HG03565 (cell line): ENCODE measurements around the gene PCP2.

Experiments used
- ATAC-seq: cut with Tn5 transposase; IDR thresholded peaks from one replicate; pipeline ENCODE4 v1.9.1; 2021; ENCODE audit warnings: mild to moderate bottlenecking, moderate library complexity; ENCODE audit not compliant: unreplicated experiment

The PCP2 gene

GRCh38 chr19:7602240-7602934, 31.1 kb downstream of the PCP2 start:
- ATAC-seq, result no peak

- ATAC-seq, result no peak
These were observed 32.8 kb downstream of the PCP2 start for GRCh38 chr19:7600721-7601120.

GRCh38 chr19:7598180-7598579, 35.3 kb downstream of the PCP2 start:
- no peak for ATAC-seq

- no peak for ATAC-seq
These were observed 35.8 kb downstream of the PCP2 start for GRCh38 chr19:7597689-7598088.

GRCh38 chr19:7596211-7596937, 37.1 kb downstream of the PCP2 start:
- ATAC-seq, result no peak

GRCh38 chr19:7595466-7596133, 37.9 kb downstream of the PCP2 start, which contains the start of gene CAMSAP3:
Gene CAMSAP3 (plus strand): TSS chr19:7595863. CDS start chr19:7596003, 140 bp downstream.
- no peak for ATAC-seq

GRCh38 chr19:7590256-7590655, 43.3 kb downstream of the PCP2 start:
- ATAC-seq, result no peak

GRCh38 chr19:7589822-7590221, 43.7 kb downstream of the PCP2 start:
- ATAC-seq, result no peak

GRCh38 chr19:7582446-7582845, 51.1 kb downstream of the PCP2 start:
- ATAC-seq, result no peak
